Esophagus muscularis mucosa (tissue), 3 donors: Measurements from ENCODE around the gene CNGA4.

Source experiments
- CTCF ChIP-seq, 3 experiments: fragments of 200-600 bp in 2 of 3; fragments of 450-650 bp in 1 of 3; sonication (generic) in 2 of 3; IDR thresholded peaks; one replicate each; pipeline ENCODE4 v1.5.1; 2017 to 2019; ENCODE audit warnings: antibody characterized with exemption in 3 of 3, mild to moderate bottlenecking in 2 of 3, moderate library complexity in 1 of 3
- POLR2A ChIP-seq: fragments of 450-650 bp; IDR thresholded peaks from one replicate; pipeline ENCODE4 v1.6.1; 2017; ENCODE audit warnings: antibody characterized with exemption, moderate library complexity, mild to moderate bottlenecking, low read depth
- POLR2AphosphoS5 ChIP-seq, 2 donors: sonication (generic); formaldehyde crosslinking; IDR thresholded peaks; one replicate each; pipeline ENCODE4 v1.6.1; 2017; ENCODE audit warnings: antibody characterized with exemption in 2 of 2

DNA sequence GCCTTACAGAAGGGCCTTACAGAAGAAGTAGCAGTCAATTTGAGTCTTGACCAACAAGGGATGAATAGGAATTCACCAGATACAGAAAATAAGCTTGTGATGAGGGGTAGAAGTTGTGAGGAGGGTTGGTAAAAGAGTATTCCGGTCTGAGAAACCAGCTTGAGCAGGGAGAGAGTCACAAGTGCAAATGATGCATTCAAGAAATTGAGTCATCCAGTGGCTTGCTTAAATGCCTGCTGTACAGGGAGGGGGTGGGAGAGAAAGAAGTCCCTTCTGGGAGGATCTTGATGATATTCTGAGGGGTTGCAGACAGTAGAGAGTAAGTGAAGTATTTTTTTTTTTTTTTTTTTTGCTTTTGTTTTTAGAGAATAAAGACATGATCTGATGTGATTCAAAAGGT lies 29.9 kb downstream of the CNGA4 start:
- TF ChIP-seq CTCF (IDR thresholded peaks at IDR 0.05) (no peak), POLR2A (no peak), POLR2AphosphoS5 (IDR thresholded peaks at IDR 0.05) (no peak)
